HK-2 (cell line): Measurements from ENCODE around the gene CRIP2.

Source experiments
- DNase-seq: peaks from one replicate; pipeline ENCODE4 v3.0.0-alpha.2; 2018; ENCODE audit not compliant: unreplicated experiment

CRIP2 gene

DNA sequence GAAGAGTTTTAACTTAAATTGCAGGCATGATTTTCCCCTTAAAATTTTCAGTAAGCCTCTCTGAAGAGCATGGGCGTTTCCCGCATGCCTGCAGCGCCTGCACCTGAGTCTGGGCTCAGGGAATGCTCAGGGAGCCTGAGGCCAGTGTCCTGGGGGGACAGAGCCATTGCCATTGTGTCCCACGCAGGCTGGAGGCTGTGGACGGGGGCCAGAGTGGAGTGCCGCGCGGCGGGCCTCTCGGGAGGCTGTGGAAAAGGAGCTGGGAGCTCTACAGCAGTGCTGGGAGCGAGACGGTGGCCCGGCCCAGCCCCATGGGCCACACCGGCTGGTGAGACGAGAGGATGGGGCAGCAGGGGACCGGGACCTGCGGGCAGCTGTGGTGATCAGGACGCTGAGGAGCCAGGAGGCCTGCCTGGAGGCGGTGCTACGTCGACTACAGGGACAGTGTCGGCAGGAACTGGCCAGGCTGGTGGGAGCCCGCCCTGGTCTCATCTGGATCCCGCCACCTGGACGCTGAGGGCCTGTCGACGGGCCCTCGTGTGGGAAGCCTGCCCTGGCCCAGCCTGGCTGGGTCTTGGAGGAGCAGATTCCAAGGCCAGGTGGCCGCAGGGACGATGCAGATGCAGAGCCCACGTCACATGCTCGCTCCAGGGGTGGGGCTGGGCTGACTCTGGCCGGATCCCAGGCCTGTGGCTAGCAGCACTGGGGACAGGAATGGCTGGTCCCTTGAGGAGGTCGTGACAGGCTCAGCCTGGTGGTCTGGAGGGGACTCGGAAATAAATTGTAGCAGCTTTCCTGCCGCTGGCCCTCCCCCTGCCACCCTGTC, 24.0 kb downstream of the CRIP2 start:
- no peak for DNase-seq

DNA sequence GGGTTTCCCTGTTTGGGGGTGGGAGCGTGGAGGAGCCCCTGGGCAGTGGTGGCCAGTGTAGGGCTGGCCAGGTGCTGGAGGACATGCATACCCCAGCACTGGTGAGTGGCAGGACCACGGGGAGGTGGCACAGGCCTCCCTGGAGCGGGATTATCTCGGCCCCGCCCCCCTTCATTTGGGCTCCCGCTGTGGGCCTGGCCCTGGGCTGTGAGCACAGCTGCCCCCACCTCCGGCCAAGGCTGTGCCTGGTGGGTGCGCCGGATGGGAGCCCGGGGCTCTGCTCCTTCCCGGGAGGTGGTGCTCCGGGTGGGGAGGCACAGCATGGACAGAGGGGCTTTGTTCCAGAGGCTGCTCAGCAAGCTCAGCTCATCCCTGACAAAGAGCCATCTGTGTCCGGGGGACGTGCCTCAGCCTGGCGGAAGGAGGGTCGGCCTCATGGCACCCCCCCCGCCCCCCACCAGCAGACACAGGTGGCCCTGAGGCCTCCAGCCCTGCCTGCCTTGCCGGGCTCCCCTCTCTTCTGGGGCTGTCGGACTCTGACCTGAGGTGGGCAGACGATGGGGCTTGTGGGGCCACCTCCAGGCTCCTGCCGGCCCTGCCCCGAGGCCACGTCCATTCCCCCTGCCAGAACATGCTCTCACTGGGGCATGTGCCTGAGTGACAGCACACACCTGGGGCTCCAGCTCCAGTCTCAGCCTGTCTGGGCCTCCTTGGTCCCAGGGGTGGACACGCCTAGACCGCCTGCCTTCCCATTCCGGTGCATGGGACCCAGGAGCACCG, 24.8 kb downstream of the CRIP2 start:
- no peak for DNase-seq

DNA sequence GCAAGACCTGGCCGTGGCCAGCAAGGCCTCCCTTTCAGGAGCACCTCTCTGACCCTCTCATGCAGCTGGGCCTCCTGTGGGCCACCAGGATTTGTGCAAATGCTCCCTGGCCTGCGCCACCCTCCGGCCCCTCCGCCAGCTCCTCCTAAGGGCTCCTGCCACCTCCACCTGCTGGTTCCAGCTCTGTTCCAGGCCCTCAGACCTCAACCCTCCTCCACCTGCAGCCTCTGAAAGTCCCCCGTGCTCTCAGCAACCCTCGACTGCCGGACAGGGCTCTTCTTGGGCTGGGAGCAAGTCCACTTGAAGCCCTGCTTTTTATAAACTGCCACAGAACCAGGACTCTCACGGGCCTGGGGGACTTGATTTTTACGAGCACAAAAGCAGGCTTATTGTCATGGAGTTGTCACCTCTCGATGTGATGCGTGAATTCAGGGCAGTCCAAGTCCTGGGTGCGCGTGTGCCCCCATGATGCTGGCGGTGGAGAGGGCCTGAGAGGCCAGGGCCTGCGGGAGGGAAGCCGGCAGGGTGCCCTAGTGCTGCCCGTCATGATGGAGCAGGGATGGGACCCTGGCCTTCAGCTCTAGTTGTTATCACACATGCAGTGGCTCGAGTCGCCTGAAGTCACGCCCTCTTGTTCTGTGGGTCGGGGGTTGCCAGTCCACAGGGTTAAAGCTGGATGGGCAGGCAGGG, 25.6 kb downstream of the CRIP2 start:
- DNase-seq, result no peak

DNA sequence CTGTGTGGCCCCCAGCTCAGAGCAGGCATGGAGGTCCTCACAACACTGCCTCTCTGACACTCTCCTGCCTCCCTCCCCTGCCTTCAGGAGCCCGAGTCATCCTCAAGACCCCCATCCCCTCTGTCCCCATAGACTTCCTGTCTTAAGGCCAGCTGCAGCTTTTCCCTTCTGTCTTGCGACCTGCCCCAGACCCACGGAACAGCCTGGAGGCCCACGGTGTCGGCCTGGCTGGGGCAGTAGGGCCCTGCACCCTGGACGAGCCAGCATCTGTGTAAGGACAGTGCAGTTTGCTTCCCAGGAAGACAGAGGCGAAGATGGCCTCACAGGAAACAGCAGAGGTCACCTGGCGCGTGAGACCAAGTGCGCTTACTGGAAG, 26.1 kb downstream of the CRIP2 start:
- DNase-seq, result no peak

DNA sequence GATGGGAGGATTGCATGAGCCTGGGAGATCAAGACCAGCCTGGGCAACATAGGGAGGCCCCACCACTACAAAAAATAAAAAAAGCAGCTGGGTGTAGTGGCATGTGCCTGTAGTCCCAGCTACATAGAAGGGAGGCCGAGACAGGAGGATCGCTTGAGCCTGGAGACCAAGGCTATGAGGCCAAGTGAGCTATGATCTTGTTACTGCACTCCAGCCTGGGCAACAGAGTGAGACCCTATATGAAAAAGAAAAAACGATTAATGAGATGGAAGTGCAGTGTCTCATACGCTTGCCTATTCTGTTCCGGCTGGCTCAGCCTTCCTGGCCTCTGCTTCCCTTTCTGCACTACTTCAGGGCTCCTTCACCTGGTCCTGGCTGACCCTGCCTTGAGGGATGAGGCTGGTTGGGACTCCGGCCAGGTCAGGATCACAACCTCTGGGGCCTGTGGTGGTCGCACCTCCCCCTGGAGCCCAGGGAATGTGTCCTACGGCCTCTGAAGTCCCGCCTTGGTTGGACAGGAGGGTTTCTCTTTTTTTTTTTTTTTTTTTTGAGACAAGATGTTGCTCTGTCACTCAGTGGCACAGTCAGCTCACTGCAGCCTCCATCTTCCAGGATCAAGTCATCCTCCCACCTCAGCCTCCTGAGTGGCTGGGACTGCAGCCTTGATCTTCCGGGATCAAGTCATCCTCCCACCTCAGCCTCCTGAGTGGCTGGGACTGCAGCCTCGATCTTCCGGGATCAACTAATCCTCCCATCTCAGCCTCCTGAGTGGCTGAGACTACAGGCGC, 27.1 kb downstream of the CRIP2 start:
- no peak for DNase-seq

DNA sequence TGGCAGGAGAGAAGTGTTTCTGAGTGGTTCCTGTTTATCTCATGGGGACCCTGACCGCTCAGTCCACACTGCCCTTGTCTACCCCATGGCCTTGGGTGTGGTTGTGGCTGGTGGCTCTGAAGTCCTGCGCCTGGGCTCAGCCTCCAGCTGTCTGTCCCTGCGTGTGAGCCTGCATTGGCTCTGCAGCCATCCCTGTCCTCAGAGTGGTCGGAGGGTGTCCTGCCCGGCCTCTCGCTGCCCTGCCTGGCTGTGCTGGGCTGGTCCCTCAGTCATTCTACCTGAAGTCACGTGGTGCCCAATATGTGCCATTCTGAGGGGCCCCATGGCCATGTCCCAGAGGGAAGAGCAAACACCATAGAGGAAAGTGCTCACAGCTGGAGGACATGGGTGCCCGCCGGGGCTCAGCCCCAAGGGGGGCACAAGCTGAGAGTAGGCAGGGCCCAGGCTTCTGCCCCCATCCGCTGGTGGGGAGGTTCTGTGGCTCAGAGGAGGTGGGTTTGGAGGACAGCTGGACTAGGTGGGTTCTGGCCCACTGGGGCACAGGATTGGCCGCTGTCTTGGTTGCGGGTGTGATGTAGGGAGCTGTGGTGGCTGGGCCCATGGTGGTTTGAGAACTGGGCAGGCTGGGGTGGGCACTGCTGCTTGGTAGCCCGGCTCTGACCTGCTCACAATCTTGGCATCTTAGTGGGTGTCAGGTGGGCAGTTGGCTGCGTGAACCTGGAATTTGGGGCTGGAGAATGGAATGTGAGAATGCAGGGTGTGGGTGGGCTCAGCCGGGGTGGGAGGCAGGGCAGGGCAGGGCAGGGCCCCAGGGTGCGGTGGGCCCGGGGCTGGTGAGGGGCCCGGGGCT, 28.1 kb downstream of the CRIP2 start:
- no peak for DNase-seq

DNA sequence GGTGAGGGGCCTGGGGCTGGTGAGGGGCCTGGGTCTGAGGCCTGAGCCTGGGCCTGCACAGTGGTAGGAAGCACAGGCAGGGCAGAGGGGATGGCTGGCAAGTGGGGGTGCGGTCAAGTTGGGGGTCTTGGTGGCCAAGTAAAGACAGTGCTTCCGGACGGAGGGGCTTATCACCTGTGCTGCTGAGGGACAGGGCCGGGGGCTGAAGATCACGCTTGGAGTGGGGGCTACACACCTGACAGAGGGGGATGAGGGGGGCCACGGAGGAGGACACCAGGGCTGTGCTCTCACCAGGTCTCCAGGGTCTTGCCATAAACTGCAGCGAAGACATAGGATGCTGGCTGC, 28.6 kb downstream of the CRIP2 start:
- no peak for DNase-seq

DNA sequence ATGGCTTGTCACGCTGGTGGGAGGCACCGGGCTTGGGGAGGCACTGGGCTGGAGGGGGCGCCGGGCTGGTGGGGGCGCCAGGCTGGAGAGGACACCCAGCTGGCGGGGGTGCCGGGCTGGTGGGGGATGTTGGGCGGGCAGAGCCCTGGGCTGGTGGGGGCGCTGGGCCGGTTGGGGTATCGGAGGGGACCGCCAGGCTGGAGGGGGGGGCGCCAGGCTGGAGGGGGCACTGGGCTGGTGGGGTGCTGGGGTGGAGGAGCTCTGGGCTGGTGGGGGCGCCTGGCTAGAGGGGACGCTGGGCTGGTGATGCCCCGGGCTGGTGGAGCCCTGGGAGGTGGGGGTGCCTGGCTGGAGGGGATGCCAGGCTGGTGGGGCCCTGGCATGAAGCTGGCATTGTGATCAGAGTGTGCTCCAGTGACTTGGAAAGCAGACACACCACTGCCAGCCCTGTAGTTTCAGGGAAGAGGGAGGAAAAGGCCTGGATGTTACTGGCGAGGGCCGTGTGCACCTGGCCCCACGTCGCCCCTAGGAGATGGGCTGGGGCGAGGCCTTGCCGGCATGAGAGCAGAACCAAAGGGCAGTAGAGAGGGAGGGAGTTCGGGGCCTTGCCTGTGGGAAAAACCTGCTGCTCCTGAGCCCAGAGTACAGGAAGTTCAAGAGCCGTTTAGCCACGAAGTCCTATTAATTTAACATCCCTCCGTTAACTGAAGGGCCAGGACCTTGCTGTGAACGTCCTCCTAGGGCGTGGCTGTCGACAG, 29.5 kb downstream of the CRIP2 start:
- no peak for DNase-seq

DNA sequence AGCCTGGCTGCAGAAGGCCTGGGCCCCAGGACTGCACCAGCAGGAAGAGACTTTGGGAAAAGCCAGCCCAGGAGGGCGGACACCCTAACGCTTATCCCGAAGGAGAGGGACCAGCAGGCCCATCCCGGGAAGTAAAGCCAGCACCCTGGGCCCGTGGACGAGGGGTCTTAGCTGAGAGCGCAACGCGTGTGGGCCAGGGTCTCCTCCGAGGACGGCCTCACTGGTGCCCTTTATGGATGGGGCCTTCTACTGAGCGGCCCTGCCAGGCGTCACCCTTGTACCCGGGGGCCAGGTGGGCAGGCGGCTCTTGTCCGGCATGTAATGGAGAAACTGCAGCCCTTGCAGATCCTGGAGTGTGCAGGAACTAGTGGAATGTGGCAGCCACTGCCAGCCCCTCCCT, 30.5 kb downstream of the CRIP2 start:
- no peak for DNase-seq

DNA sequence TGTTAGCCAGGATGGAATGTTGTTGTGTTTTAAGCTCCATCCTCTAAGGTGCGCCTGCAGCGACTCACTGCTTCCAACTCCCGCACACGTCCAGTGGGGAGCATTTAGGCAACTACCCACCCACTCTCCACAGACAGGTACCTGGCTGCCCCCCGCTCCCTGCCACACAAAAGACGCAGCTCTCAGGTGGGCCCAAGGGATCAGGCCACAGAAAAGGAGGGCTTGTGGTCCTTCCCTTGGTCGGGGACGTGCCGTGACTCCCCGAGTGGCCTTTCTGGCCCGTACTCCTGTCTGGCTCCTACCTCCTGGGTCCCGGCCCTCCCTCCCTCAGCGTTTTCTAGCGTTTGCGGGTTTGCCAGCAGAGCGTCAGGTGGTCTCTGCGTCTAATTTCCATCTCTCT, 32.6 kb downstream of the CRIP2 start:
- DNase-seq, result no peak

DNA sequence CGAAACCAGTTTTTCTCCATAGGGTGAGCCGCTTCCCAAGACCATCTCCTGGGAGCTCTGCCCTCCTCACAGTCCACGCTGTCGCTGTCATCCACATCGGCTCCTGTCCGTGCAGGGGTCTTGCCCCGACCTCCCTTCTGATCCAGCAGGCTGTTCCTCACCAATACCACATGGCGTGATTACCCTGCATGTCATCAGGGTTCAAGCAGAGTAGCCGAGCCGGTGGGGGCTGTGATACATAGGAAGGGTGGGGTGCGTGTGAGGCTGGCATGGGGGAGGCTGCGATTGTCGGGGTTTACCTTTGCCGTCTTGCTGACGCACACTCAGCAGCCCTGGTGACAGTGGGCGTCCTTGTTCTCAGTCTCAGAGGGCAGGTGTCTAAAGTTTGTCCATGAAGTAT, 33.4 kb downstream of the CRIP2 start:
- no peak for DNase-seq

DNA sequence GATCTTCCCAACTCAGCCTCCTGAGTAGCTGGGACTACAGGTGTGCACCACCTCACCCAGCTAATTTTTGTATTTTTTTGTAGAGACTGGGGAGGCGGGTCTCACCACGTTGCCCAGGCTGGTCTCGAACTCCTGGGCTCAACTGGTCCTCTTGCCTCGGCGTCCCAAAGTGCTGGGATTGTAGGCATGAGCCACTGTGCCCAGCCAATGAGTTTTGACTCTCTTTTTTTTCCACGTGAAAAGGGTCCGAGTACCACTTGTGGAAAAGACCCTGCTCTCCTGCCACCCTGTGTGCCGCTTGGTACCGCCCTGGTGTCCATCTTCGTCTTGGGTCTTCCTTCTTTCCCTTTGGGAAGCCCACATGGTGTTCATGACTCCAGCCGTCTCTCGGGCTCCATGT, 34.0 kb downstream of the CRIP2 start:
- DNase-seq, result no peak

DNA sequence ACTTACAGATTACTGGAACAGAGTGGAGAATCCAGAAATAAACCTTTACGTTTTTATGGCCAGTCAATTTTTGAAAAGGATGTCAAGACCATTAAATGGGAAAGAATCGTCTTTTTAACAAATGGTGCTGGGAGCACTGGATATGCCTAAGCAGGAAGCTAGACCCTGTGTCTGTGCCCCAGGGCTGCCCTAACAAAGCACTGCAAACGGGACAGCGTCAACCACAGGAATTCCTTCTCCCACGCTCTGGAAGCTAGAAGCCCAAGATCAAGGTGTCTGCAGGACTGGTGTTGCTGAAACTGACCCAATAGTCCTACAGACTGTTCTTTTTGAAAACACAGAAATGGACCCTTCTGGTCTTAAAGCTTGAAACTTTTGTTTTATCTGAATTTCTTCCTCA, 42.5 kb downstream of the CRIP2 start:
- no peak for DNase-seq

DNA sequence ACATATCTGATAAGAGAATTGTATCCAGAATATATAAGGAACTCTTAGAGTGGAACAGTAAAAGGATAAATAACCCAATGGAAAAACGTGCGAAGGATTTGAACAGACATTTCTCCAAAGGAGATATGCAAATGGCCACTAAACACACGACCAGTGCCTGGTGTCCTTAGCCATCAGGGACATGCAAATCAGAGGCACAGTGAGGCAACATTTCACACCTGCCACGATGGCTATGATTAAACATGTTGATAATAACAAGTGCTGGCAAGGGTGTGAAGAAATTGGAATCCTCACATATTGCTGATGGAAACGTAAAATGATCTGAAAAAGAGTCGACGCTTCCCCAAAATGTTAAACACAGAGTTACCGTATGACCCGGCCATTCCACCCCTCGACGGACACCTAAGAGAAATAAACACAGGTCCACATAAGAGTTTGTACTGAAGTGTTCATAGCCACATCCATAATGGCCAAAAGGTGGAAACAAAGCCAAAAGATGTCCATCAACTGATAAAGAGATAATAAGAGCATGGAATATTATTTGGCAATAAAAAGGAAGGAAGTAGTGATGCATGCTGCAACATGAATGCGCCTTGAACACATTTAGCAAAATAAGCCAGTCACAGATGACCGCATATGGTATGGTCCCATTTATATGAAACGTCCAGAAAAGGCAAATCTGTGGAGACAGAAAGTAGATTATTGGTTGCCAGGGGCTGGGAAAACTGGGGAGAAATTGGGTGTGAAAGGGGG, 45.5 kb downstream of the CRIP2 start:
- no peak for DNase-seq

DNA sequence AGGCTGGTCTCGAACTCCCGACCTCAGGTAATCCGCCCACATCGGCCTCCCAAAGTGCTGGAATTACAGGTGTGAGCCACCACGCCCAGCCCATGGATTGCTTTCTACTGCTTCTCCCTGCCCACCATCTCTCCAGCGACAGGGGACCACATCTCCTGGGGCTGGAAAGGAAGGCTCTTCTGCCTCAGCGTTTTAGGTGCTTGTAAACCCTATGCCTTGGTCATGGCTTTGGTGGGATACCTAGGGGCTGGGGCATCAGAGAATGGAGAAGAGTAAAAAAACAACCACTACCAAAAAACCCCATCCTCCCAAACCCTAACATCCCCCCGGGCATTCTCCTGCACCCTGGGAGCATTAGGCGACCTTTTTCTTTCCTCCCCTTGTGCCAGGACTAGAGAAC, 50.7 kb downstream of the CRIP2 start:
- no peak for DNase-seq

DNA sequence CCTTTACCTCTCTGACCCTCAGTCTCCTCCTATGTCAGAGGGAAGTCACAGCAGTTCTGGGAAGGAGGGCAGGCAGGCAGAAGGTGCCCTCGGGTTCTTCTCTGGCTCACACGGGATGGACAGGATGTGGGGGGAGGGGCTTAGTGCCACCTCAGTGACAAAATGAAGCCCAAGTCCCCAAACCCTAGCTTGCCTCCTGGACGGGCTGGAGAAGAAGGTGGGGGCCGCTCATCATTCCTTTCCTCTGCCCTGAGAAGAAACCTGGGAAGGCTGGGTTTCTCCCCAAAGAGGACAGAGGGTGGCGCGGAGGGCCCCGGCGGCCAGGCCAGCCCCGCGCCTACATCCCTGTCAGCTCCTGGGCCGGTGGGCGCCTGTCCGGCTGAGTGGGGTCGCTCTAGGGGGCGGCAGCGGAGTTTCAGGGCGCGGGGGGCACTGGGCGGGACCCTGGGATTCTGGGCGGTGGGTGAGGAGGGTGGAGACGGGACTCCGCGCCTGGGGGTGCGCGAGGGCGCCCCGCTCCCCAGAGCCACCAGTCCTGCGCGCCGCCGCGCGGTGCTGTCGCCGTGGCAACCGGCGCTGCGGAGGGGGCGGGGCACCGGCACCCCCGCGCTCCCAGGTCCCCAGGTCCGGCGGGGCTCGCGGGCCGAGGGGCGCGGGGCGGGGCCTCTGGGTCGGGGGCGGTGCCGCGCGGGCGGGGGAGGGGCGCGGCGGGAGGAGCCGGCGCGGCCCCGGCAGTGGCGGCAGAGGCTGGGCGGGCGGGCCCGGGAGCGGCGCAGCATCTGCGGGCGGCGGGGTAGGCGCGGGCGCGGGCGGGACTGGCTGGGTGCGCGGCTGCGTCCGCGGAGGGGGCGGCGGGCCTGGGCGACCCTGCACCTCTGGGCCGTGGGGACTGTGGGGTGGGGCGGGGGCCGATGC, 51.5 kb downstream of the CRIP2 start, which contains the start of gene TMEM121:
Gene TMEM121 (plus strand): TSS at position 723 of the 915 bp plus-strand sequence. CDS start 2,252 bp downstream, outside the sequence.
- DNase-seq, result no peak

DNA sequence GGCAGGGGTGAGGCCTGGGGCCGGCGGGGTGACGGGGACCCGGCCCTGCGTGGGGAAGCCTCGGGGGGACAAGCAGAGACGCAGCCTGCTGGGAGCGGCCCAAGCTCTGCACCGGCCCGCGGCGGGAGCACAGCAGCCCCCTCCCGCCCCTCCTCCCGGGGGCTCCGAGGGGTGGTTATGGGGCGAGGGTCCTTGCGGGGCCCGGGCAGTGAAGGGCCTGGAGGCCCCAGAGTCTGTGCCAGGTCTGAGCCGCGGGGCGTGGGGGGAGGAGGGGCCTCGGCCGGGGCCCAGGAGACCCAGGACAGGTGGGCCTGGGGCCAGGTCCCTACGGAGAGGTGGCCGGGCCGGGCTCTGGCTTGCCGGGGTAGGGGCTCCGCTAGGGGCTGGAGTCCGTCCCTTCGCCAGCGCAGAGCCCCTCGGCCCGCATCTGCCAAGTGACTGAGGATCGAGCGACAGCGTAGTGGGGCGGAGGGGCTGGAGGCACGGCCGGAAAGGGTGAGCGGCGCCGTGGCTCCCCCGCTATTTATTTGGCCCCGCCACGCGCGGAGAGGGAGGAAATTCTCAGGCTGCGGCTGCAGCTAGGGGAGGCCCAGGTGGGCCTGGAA, 52.3 kb downstream of the CRIP2 start:
- no peak for DNase-seq

DNA sequence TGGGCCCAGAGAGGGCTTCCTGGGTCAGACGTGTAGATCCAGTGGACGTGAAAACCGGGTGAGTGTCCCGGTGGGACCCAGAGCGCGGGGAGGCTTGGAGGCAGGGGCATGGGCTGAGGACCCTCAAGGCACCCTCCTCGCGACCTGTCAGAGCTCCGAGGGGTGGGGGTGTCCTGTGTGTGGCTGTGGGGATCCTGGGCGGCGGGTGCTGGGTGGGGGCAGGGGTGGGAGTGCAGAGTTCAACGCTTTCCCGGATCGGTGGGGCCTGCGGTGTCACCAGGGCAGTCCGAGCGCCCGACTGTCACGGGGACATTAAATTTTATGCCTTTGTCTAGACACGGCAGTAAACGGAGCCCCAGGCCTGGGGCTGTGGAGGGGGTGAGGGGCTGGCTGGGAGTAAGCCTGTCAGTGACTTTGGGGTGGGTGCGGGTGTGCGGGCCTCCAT, 52.8 kb downstream of the CRIP2 start:
- DNase-seq, result no peak
